Dendritic cell treated with granulocyte-macrophage colony-stimulating factor and Interleukin-4, amounts not matched to agents 40 ng/mL and 50 ng/mL, for 4 days (primary cell): ENCODE measurements around the gene TMPRSS6.

Experiments
- H3K27ac Mint-ChIP-seq: one replicate; pipeline ENCODE4 v1.8.0; 2022; ENCODE audit warnings: mild to moderate bottlenecking, mixed read lengths
- H3K27me3 Mint-ChIP-seq: one replicate; pipeline ENCODE4 v1.8.0; 2022; ENCODE audit warnings: mild to moderate bottlenecking, mixed read lengths
- H3K36me3 Mint-ChIP-seq: one replicate; pipeline ENCODE4 v1.8.0; 2022; ENCODE audit warnings: low read depth, mixed read lengths
- H3K4me1 Mint-ChIP-seq: one replicate; pipeline ENCODE4 v1.8.0; 2022; ENCODE audit warnings: low read depth, mixed read lengths
- H3K4me3 Mint-ChIP-seq: one replicate; pipeline ENCODE4 v1.8.0; 2022; ENCODE audit warnings: mild to moderate bottlenecking, moderate library complexity, mixed read lengths
- H3K9me3 Mint-ChIP-seq: one replicate; pipeline ENCODE4 v1.8.0; 2022; ENCODE audit warnings: mixed read lengths
- intact Hi-C: fragments of 100-400 bp; cut with micrococcal nuclease; formaldehyde crosslinking; loops from one replicate; pipeline ENCODE4 v1.15.0; 2022

The TMPRSS6 gene

DNA sequence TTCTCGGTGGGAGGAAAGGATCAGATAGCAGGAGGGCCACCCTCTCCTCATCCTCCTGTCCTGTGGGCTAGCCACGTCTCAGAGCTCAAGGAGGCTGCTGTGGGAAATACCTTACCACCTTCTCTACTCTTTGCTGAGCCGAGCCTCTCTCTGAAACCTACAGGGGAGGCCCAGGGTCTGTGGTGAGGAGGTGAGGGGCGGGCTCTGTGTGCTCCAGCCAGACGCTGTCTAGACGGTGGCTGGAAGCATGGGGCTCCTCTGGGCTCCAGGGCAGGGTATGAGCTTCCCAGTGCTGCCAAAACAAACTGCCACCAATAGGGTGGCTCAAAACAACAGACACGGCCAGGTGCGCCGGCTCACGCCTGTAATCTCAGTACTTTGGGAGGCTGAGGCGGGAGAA lies 5.5 kb upstream of the TMPRSS6 start:
- no peaks in the 10 kb centered on the region for H3K4me1 Mint-ChIP-seq
- no peak overlapping the region for H3K4me3 Mint-ChIP-seq
- H3K27me3 Mint-ChIP-seq: peaks cover 6% of the 10 kb centered on the region
- no peaks in the 10 kb centered on the region for H3K36me3 Mint-ChIP-seq
- H3K27ac Mint-ChIP-seq: no peak overlapping the region
- no peaks in the 10 kb centered on the region for H3K9me3 Mint-ChIP-seq
- intact Hi-C loops: no loop called here

- intact Hi-C loops: no loop called here
- no peak overlapping the region for H3K4me3 Mint-ChIP-seq
- peaks cover 6% of the 10 kb centered on the region for H3K27me3 Mint-ChIP-seq
- no peaks in the 10 kb centered on the region for H3K36me3 Mint-ChIP-seq
- no peaks in the 10 kb centered on the region for H3K9me3 Mint-ChIP-seq
- no peaks in the 10 kb centered on the region for H3K4me1 Mint-ChIP-seq
- no peak overlapping the region for H3K27ac Mint-ChIP-seq
Observed at GRCh38 chr22:37113757-37114156, 4.2 kb upstream of the TMPRSS6 start.

DNA sequence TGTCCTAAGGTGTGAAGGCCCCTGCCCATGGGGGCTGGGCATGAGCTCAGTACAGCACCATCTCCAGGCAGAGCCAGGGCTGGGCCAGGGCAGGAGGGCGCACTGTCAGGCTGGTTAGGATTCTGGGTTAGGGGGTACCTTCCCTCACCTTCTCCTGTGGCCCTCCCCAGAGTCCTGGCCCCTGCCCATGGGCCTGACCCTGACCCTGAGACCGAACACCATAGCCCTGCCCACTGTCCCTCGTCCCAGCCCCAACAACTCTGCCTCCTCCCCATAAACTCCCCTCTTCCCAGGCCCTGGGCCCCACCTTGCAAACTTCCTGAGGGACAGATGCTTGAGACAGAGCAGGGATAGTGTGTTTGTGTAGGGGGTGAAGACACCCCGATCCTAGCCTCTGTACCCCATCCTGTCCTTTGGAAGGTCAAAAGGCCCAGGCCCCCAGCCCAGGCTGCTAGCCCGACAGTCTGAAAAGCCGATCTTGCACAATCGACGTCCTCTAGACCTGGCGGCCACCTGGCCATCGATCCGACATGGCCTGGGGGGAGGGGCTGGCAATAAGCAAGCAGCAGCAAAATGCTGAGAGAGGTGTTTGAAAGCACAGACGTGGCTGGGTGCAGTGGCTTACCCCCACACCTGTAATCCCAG lies 2.7 kb upstream of the TMPRSS6 start:
- Mint-ChIP-seq H3K36me3 (no peaks in the 10 kb centered on the region), H3K9me3 (no peaks in the 10 kb centered on the region), H3K27me3 (peaks cover 4% of the 10 kb centered on the region), H3K4me1 (no peaks in the 10 kb centered on the region), H3K4me3 (no peak overlapping the region), H3K27ac (no peak overlapping the region)
- intact Hi-C loops: no loop called here

GRCh38 chr22:37111156-37111717 lies 1.7 kb upstream of the TMPRSS6 start:
- peaks cover 5% of the 10 kb centered on the region for H3K27me3 Mint-ChIP-seq
- no peaks in the 10 kb centered on the region for H3K9me3 Mint-ChIP-seq
- H3K4me1 Mint-ChIP-seq: no peaks in the 10 kb centered on the region
- no peaks in the 10 kb centered on the region for H3K36me3 Mint-ChIP-seq
- H3K27ac Mint-ChIP-seq: no peak overlapping the region
- no peak overlapping the region for H3K4me3 Mint-ChIP-seq
- intact Hi-C loops: no loop called here

DNA sequence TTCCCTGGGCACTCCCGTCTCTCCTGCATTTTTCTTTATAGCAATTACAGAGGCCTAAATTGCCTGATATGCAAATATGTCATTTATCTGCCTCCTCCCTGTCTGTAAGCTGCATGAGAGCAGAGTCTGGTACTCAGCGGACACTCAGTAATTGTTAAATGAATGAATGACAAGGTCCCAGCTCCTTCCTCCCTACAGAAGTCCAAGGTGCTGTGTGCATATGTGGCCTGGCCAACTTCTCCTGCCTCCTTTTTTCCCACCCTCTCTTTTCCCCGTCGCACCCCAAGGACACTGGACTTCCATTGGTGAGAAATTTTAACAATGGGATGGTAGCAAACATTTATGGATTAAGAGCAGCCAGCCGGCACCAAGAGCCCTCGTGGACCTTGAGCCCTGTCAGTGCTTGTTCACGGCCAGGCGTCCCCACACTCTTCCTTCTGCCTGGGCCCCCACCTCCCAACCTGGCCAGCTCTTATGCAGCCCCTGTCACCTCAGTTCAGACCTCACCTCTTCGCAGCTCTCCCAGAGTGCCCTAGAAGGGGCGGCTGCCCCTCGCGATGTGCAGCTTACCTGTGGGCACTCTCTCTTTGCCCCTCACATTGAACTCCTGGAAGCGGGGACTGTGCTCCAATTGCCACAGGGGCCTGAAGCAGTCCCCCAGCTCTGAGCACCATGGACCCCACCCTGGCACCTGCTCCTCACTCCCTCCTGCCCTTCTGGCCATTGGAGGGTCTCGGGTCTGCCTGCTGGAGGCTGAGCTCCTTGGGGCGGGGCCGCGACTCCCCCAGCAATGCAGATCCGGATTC lies 1.5 kb downstream of the TMPRSS6 start:
- Mint-ChIP-seq H3K4me3 (no peak overlapping the region), H3K4me1 (no peaks in the 10 kb centered on the region), H3K27me3 (peaks cover 16% of the 10 kb centered on the region), H3K36me3 (no peaks in the 10 kb centered on the region), H3K27ac (no peak overlapping the region), H3K9me3 (no peaks in the 10 kb centered on the region)
- intact Hi-C loops: no loop called here

DNA sequence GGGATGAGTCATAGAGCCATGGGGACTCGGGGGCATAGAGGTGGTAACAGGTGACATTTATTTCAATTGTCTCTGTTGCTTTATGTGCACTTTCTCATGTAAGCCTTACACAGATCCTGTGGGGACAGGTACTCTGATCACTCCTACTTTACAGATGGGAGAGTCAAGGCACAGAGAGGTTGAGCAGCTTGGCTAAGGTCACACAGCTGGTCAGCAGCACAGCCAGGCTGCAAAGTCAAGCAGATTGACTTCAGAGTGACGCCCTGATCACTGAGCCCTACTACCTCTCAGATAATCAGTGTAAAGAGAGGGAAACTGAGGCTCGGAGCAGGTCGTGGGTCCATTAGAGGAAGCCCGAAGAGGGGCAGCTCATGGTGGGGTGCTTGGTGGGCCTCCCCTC lies 3.5 kb downstream of the TMPRSS6 start:
- intact Hi-C loops: no loop called here
- peaks cover 17% of the 10 kb centered on the region for H3K27me3 Mint-ChIP-seq
- H3K4me3 Mint-ChIP-seq: no peak overlapping the region
- H3K27ac Mint-ChIP-seq: no peak overlapping the region
- H3K9me3 Mint-ChIP-seq: no peaks in the 10 kb centered on the region
- no peaks in the 10 kb centered on the region for H3K4me1 Mint-ChIP-seq
- no peaks in the 10 kb centered on the region for H3K36me3 Mint-ChIP-seq

DNA sequence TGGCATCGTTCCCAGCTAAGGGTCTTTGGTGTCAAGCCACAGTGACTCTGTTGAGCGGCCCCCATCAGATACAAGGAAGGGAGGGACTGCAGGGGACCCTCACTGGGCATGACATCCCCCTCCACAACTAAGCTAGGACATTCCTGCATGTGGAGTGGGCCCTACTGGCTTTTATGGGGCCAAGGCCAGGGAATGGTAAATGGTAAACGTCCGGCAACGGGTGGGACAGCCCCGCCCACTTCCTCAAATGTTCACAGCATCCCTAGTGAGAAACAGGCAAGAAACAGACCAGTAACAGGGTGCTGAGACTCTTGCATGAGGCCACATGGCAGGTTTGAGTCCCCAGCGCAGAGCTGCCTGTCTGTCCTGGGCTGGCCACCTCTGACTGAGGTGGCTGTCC lies 4.4 kb downstream of the TMPRSS6 start:
- H3K4me3 Mint-ChIP-seq: no peak overlapping the region
- H3K4me1 Mint-ChIP-seq: no peaks in the 10 kb centered on the region
- no peaks in the 10 kb centered on the region for H3K9me3 Mint-ChIP-seq
- H3K27me3 Mint-ChIP-seq: peaks cover 24% of the 10 kb centered on the region
- H3K36me3 Mint-ChIP-seq: no peaks in the 10 kb centered on the region
- intact Hi-C loops: no loop called here
- H3K27ac Mint-ChIP-seq: no peak overlapping the region

DNA sequence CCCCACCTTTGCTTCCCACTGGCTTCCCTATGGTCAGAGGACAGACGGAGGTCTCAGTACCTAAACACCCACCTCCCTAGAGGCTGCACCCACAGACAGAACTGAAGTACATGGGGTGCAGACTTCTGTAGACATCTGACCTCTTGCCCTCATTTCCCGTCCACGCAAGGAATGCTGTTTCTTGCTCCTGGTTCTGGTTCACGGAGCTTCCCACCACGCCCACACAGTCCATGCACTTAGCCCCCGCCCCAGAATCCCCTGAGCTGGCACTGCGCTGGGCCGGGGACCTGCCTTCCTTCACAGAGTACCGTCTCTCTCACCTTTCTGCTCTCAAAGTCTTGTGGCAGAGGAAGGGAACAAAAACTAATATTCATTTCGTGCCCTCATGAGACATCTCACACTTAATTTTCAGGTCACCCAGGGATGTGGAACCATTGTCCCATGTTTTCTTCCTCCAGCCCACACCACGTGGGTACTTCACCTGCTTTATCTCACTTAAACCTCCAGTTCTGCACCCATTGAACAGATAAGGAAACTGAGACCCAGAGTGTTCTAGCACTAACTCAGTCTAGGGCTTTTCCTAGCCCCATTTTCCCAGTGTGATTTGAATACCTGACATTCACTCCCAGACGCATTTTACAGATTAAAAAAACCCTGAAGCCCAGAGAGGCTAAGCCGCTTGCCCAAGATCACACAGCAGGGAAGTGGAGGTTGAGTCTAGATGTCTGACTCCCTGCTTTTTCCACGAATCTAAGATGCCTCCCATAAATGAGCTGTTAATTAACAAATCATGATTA lies 5.7 kb downstream of the TMPRSS6 start:
- intact Hi-C loops: no loop called here
- no peaks in the 10 kb centered on the region for H3K36me3 Mint-ChIP-seq
- H3K9me3 Mint-ChIP-seq: no peaks in the 10 kb centered on the region
- no peaks in the 10 kb centered on the region for H3K4me1 Mint-ChIP-seq
- H3K27ac Mint-ChIP-seq: no peak overlapping the region
- H3K4me3 Mint-ChIP-seq: no peak overlapping the region
- peaks cover 30% of the 10 kb centered on the region for H3K27me3 Mint-ChIP-seq

- H3K4me3 Mint-ChIP-seq: no peak overlapping the region
- intact Hi-C loops: no loop called here
- no peak overlapping the region for H3K27ac Mint-ChIP-seq
- peaks cover 37% of the 10 kb centered on the region for H3K27me3 Mint-ChIP-seq
- no peaks in the 10 kb centered on the region for H3K9me3 Mint-ChIP-seq
- no peaks in the 10 kb centered on the region for H3K4me1 Mint-ChIP-seq
- H3K36me3 Mint-ChIP-seq: no peaks in the 10 kb centered on the region
Observed at GRCh38 chr22:37103151-37103550, 6.4 kb downstream of the TMPRSS6 start.

- intact Hi-C loops: no loop called here
- no peaks in the 10 kb centered on the region for H3K4me1 Mint-ChIP-seq
- no peaks in the 10 kb centered on the region for H3K36me3 Mint-ChIP-seq
- no peaks in the 10 kb centered on the region for H3K9me3 Mint-ChIP-seq
- no peak overlapping the region for H3K27ac Mint-ChIP-seq
- H3K27me3 Mint-ChIP-seq: peaks cover 43% of the 10 kb centered on the region
- no peak overlapping the region for H3K4me3 Mint-ChIP-seq
Observed at GRCh38 chr22:37101311-37102066, 8.0 kb downstream of the TMPRSS6 start.

DNA sequence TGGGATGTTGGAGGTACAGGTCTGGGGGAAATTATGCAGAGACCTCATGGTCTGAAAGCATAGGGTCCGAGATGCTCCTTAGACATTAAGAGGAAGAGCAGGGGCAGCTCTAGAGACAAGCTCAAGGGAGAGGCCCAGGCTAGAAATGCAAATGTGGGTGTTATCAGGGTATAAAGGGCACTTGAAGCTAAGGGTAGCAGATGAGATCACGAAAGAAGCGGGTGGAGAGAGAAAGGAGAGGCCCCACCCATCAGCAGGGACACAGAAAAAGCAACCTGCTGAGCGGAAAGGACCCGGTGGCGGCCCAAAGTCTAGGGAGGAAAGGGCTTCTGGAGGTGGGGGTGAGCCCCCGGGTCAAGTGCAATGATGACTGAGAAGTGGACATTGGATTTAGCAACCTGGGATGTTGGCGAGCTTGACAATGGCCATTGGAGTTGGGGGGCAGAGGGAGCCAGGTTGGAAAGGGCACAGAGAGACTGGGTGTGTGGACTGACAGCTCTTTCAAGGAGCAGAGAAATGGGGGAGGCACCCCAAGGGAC lies 8.9 kb downstream of the TMPRSS6 start:
- Mint-ChIP-seq H3K4me3 (no peak overlapping the region), H3K9me3 (no peaks in the 10 kb centered on the region), H3K27me3 (peaks cover 46% of the 10 kb centered on the region), H3K36me3 (no peaks in the 10 kb centered on the region), H3K27ac (no peak overlapping the region), H3K4me1 (no peaks in the 10 kb centered on the region)
- intact Hi-C loops: no loop called here

- Mint-ChIP-seq H3K27ac (no peak overlapping the region), H3K36me3 (no peaks in the 10 kb centered on the region), H3K4me1 (no peaks in the 10 kb centered on the region), H3K27me3 (peaks cover 47% of the 10 kb centered on the region), H3K4me3 (no peak overlapping the region), H3K9me3 (no peaks in the 10 kb centered on the region)
- intact Hi-C loops: no loop called here
Observed at GRCh38 chr22:37098976-37099591, 10.4 kb downstream of the TMPRSS6 start.

GRCh38 chr22:37097346-37097745 lies 12.2 kb downstream of the TMPRSS6 start:
- Mint-ChIP-seq H3K27me3 (peaks cover 37% of the 10 kb centered on the region), H3K4me3 (no peak overlapping the region), H3K36me3 (no peaks in the 10 kb centered on the region), H3K4me1 (no peaks in the 10 kb centered on the region), H3K27ac (no peak overlapping the region), H3K9me3 (no peaks in the 10 kb centered on the region)
- intact Hi-C loops: no loop called here
